ENCODE results near the gene BCOR. TPM values are rescaled to one million over a fixed set of nuclear protein-coding genes. Genes with fewer than 3 reads are reported as not detected.
A peak's percentile ranks its signal among the peaks of the same experiment; 100 is the strongest.

The BCOR gene
- total RNA-seq, 1 experiment from 2014 or later, result 48.3 TPM

DNA sequence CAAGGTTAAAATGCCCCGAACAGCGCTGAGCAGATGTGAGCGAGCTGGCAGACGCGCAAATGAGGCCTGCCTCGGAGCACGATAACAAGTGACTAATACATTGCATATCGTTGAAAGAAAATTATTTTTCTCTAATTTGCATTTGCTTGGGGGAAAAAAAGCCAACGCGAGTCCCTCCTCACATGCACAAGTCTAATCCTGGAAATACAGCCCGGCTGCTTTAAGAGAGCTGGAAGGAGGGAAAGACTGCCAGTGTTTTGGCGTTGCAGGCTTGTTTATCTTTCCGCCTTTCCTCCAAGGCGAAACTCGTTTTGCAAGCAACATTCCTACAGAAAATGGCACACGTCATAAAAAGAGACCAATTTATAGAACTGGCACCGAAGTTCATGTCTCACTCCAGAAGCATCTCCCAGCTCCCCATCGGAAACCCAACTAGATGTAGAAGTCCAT is 12.6 kb downstream of the BCOR start:
- POLR2A ChIA-PET, result interaction anchor here (0.5 to 0.6 kb wide), 5 partner anchors 24 to 1000 kb away, joined by 3 to 10 read pairs (median 4); partner anchors contain the start of gene USP9X
- H3K27me3 ChIP-seq (ENCODE audit: control insufficient read depth, insufficient read depth, low read length), result no peaks in the 10 kb centered on the region
- in situ Hi-C loops (cut with HindIII; ENCODE audit: low pct_unique_long_range_greater_than_20kb, low sequenced_read_pairs) (no loop called here), intact Hi-C loops (cut with micrococcal nuclease; ENCODE audit: unreplicated experiment) (loop anchor here (5.0 to 10.0 kb wide), 2 partner anchors 73 to 270 kb away; no protein-coding TSS in a partner anchor)
- TF ChIP-seq SIN3A (IDR thresholded peaks at IDR 0.05; ENCODE audit: borderline replicate concordance, insufficient read depth, low read depth, low read length) (no peak), TCF7L2 (IDR thresholded peaks at IDR 0.05; ENCODE audit: low read depth, low read length) (no peak), REST (IDR thresholded peaks at IDR 0.05; ENCODE audit: insufficient read depth in 1 of 2, low read depth in 2 of 2, low read length in 1 of 2) (no peak), POLR2AphosphoS5 (IDR thresholded peaks at IDR 0.05; ENCODE audit: low read depth, low read length) (no peak)
- TF ChIP-seq, protein P1, sequence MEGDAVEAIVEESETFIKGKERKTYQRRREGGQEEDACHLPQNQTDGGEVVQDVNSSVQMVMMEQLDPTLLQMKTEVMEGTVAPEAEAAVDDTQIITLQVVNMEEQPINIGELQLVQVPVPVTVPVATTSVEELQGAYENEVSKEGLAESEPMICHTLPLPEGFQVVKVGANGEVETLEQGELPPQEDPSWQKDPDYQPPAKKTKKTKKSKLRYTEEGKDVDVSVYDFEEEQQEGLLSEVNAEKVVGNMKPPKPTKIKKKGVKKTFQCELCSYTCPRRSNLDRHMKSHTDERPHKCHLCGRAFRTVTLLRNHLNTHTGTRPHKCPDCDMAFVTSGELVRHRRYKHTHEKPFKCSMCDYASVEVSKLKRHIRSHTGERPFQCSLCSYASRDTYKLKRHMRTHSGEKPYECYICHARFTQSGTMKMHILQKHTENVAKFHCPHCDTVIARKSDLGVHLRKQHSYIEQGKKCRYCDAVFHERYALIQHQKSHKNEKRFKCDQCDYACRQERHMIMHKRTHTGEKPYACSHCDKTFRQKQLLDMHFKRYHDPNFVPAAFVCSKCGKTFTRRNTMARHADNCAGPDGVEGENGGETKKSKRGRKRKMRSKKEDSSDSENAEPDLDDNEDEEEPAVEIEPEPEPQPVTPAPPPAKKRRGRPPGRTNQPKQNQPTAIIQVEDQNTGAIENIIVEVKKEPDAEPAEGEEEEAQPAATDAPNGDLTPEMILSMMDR (IDR thresholded peaks at IDR 0.05), result no peak
- BruUV-seq (replicated peaks), result no TSS peak
- no peaks in the 10 kb centered on the region for H3K9me3 ChIP-seq (ENCODE audit: control insufficient read depth, insufficient read depth, low read depth, low read length)
- H3K4me1 ChIP-seq (ENCODE audit: control insufficient read depth, insufficient read depth, low read length), result peaks cover 50% of the 10 kb centered on the region
- CTCF ChIA-PET, result no interaction called here
- peak overlapping the region in 1 of 2 experiments; percentile 26; a peak in 2 of 4 replicates for H3K4me3 ChIP-seq (ENCODE audit: low read depth in 2 of 2, low read length in 2 of 2)
- no peak for ATAC-seq
- peak overlapping the region; percentile 48; the same call in 1 of the 2 replicates for H3K27ac ChIP-seq (ENCODE audit: low read length)
- no peaks in the 10 kb centered on the region for H3K36me3 ChIP-seq (ENCODE audit: control insufficient read depth, insufficient read depth, low read length)
- DNase-seq (ENCODE audit: low read depth, low spot score), result no peak

DNA sequence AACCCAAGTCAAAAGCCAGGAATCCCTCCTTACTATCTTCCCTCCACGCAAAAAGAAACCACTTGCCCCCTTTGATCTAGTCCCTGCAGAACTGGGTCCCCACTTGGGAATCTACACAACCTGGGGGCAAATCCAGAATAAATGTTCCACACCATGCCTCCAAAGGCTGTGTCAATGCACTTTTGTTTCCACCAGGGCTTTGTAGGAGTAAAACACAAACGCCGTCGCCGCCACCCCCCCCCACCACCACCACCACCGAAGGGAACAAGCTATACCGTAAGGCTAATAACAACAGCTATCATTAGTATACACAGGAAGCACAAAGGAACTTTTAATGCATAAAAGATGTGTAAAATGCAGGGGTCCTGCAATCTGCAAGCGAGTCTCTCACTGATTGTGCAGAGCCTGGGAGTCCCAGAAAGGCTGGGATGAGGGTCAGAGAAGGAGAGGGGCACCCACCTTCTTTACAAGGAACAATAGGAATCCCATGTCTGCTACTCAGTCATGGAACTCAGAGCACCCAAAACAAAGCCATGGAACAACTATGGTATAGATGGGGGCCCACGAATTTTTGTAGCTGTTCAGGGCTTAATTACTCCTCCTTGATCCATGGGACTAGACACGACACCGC is 13.2 kb downstream of the BCOR start:
- peaks cover 50% of the 10 kb centered on the region for H3K4me1 ChIP-seq (ENCODE audit: control insufficient read depth, insufficient read depth, low read length)
- BruUV-seq (replicated peaks), result no TSS peak
- TF ChIP-seq SIN3A (IDR thresholded peaks at IDR 0.05; ENCODE audit: borderline replicate concordance, insufficient read depth, low read depth, low read length) (no peak), REST (IDR thresholded peaks at IDR 0.05; ENCODE audit: insufficient read depth in 1 of 2, low read depth in 2 of 2, low read length in 1 of 2) (no peak), TCF7L2 (IDR thresholded peaks at IDR 0.05; ENCODE audit: low read depth, low read length) (no peak), POLR2AphosphoS5 (IDR thresholded peaks at IDR 0.05; ENCODE audit: low read depth, low read length) (no peak)
- TF ChIP-seq, protein P1 (IDR thresholded peaks at IDR 0.05), result no peak
- no peaks in the 10 kb centered on the region for H3K9me3 ChIP-seq (ENCODE audit: control insufficient read depth, insufficient read depth, low read depth, low read length)
- H3K27me3 ChIP-seq (ENCODE audit: control insufficient read depth, insufficient read depth, low read length), result no peaks in the 10 kb centered on the region
- ChIA-PET POLR2A (interaction anchor here (0.5 to 0.6 kb wide), 4 partner anchors 23 to 1001 kb away, joined by 3 to 10 read pairs (median 4); partner anchors contain the start of gene USP9X), CTCF (no interaction called here)
- H3K4me3 ChIP-seq (ENCODE audit: low read depth in 2 of 2, low read length in 2 of 2), result peak overlapping the region in 1 of 2 experiments; percentile 26; a peak in 2 of 4 replicates
- intact Hi-C loops (cut with micrococcal nuclease; ENCODE audit: unreplicated experiment) (loop anchor here (5.0 to 10.0 kb wide), 2 partner anchors 72 to 270 kb away; no protein-coding TSS in a partner anchor), in situ Hi-C loops (cut with HindIII; ENCODE audit: low pct_unique_long_range_greater_than_20kb, low sequenced_read_pairs) (no loop called here)
- DNase-seq (ENCODE audit: low read depth, low spot score) (no peak), ATAC-seq (no peak)
- peak overlapping the region; percentile 48 for H3K27ac ChIP-seq (ENCODE audit: low read length)
- H3K36me3 ChIP-seq (ENCODE audit: control insufficient read depth, insufficient read depth, low read length), result no peaks in the 10 kb centered on the region
